NAMALWA (cell line): ENCODE measurements around the gene PDZK1IP1.

Experiments used
- DNase-seq: peaks from one replicate; pipeline ENCODE4 v3.0.0-alpha.2; 2015; ENCODE audit warnings: low spot score

The PDZK1IP1 gene

DNA sequence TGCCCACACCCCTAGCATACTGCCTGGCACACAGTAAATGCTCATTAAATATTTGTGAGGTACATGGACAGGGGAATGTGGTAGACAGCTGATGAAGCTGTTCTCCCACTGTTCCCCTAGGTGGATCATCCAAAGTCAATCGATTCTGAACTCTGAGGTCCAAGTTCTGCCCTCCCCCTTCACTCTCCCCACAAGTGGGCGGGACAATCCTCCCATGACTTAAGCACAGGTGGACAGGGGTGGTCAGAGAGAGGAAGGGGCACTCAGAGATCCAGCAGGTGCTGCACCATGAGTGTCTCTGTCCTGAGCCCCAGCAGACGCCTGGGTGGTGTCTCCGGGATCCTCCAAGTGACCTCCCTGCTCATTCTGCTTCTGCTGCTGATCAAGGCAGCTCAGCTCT lies 52.6 kb downstream of the PDZK1IP1 start, which contains the start of gene CYP4A22:
Gene CYP4A22 (plus strand): TSS at position 244 of the 400 bp plus-strand sequence. CDS start 45 bp downstream, at position 289.
- DNase-seq = no peak
